ENCODE measurements around the gene P2RX1. TPM values are rescaled to one million over a fixed set of nuclear protein-coding genes. Genes with fewer than 3 reads are reported as not detected.
"Not testable (repeated sequence)": the region's sequence is repeated elsewhere in the genome, so short reads cannot be mapped to it uniquely, and the experiment has no call there.

Gene P2RX1
- total RNA-seq, 1 donor from 2014 or later, result 4.2 TPM

- TF ChIP-seq POLR2AphosphoS5 (IDR thresholded peaks at IDR 0.05; ENCODE audit: insufficient read depth in 1 of 2, low read depth in 1 of 2) (no peak), POLR2A (IDR thresholded peaks at IDR 0.05) (no peak), CTCF (IDR thresholded peaks at IDR 0.05) (no peak)
- Histone ChIP-seq H3K27ac (no peak overlapping the region), H3K27me3 (no peaks in the 10 kb centered on the region), H3K4me3 (no peak overlapping the region), H3K4me1 (peaks cover 9% of the 10 kb centered on the region), H3K9me3 (no peaks in the 10 kb centered on the region), H3K36me3 (peaks cover 0 to 9% of the 10 kb centered on the region in 2 donors)
- intact Hi-C loops (cut with DNase I), result no loop called here
- peak in 1 of 2 donors; percentile 84 for DNase-seq (ENCODE audit: extremely low spot score in 2 of 2)
These were observed 54.2 kb downstream of the P2RX1 start for GRCh38 chr17:3861761-3862681.

GRCh38 chr17:3860939-3861700 is 55.1 kb downstream of the P2RX1 start:
- Histone ChIP-seq H3K36me3 (peaks cover 0 to 9% of the 10 kb centered on the region in 2 donors), H3K9me3 (no peaks in the 10 kb centered on the region), H3K4me3 (no peak overlapping the region), H3K4me1 (peaks cover 9% of the 10 kb centered on the region), H3K27me3 (no peaks in the 10 kb centered on the region), H3K27ac (no peak overlapping the region)
- TF ChIP-seq POLR2A (IDR thresholded peaks at IDR 0.05) (no peak), POLR2AphosphoS5 (IDR thresholded peaks at IDR 0.05; ENCODE audit: insufficient read depth in 1 of 2, low read depth in 1 of 2) (no peak), CTCF (IDR thresholded peaks at IDR 0.05) (no peak)
- peak in 1 of 2 donors; percentile 72 for DNase-seq (ENCODE audit: extremely low spot score in 2 of 2)
- intact Hi-C loops (cut with DNase I), result no loop called here

GRCh38 chr17:3859940-3860339 is 56.3 kb downstream of the P2RX1 start:
- TF ChIP-seq POLR2A (IDR thresholded peaks at IDR 0.05) (no peak), CTCF (IDR thresholded peaks at IDR 0.05) (no peak), POLR2AphosphoS5 (IDR thresholded peaks at IDR 0.05; ENCODE audit: insufficient read depth in 1 of 2, low read depth in 1 of 2) (no peak)
- no peak for DNase-seq (ENCODE audit: extremely low spot score in 2 of 2)
- Histone ChIP-seq H3K4me3 (no peak overlapping the region), H3K27me3 (no peaks in the 10 kb centered on the region), H3K4me1 (peaks cover 4% of the 10 kb centered on the region), H3K36me3 (peaks cover 0 to 9% of the 10 kb centered on the region in 2 donors), H3K9me3 (no peaks in the 10 kb centered on the region), H3K27ac (no peak overlapping the region)
- intact Hi-C loops (cut with DNase I), result no loop called here

- TF ChIP-seq POLR2AphosphoS5 (IDR thresholded peaks at IDR 0.05; ENCODE audit: insufficient read depth in 1 of 2, low read depth in 1 of 2) (no peak), CTCF (IDR thresholded peaks at IDR 0.05) (no peak), POLR2A (IDR thresholded peaks at IDR 0.05) (no peak)
- H3K36me3 ChIP-seq, result peaks cover 0 to 9% of the 10 kb centered on the region in 2 donors
- intact Hi-C loops (cut with DNase I), result no loop called here
- H3K4me3 ChIP-seq, result no peak overlapping the region
- no peaks in the 10 kb centered on the region for H3K9me3 ChIP-seq
- H3K4me1 ChIP-seq, result no peaks in the 10 kb centered on the region
- no peaks in the 10 kb centered on the region for H3K27me3 ChIP-seq
- H3K27ac ChIP-seq, result no peak overlapping the region
- no peak for DNase-seq (ENCODE audit: extremely low spot score in 2 of 2)
These were observed 58.8 kb downstream of the P2RX1 start for GRCh38 chr17:3857261-3858105.

GRCh38 chr17:3854204-3854603 is 62.1 kb downstream of the P2RX1 start:
- H3K36me3 ChIP-seq; DNase-seq (ENCODE audit: extremely low spot score in 2 of 2); intact Hi-C loops (cut with DNase I); H3K27ac ChIP-seq; H3K9me3 ChIP-seq; H3K4me1 ChIP-seq; H3K27me3 ChIP-seq; H3K4me3 ChIP-seq: not testable (repeated sequence)

Measured in vagina (tissue), 2 donors.